ENCODE results near the gene ASPG. TPM values are rescaled to one million over a fixed set of nuclear protein-coding genes. Genes with fewer than 3 reads are reported as not detected.

Gene ASPG
- total and polyA plus RNA-seq, 9 donors, result 0.45 to 28.8 (median 18.7) TPM

- H3K27me3 ChIP-seq, result no peaks in the 10 kb centered on the region
- intact Hi-C loops (cut with DNase I), result no loop called here
- no peaks in the 10 kb centered on the region for H3K4me1 ChIP-seq (ENCODE audit: insufficient read depth)
- WGBS, 3 donors, result 72 to 81% (median 78%) methylated on average over 27 of the region's 27 CpGs
- H3K27ac ChIP-seq, result no peak overlapping the region
- peak in 3 of 5 donors; percentile 7 to 15 (median 14) for DNase-seq
- no peaks in the 10 kb centered on the region for H3K9me3 ChIP-seq
- no peaks in the 10 kb centered on the region for H3K36me3 ChIP-seq
- H3K4me3 ChIP-seq, result no peak overlapping the region
- TF ChIP-seq CTCF (IDR thresholded peaks at IDR 0.05) (no peak), EP300 (IDR thresholded peaks at IDR 0.05) (no peak), POLR2A (IDR thresholded peaks at IDR 0.05) (no peak)
Measured at GRCh38 chr14:104105071-104105821, 19.7 kb downstream of the ASPG start.

- H3K4me3 ChIP-seq, result no peak overlapping the region
- H3K4me1 ChIP-seq (ENCODE audit: insufficient read depth), result no peaks in the 10 kb centered on the region
- intact Hi-C loops (cut with DNase I), result no loop called here
- 74 to 81% (median 78%) methylated on average over 18 of the region's 18 CpGs for WGBS, 3 donors
- TF ChIP-seq EP300 (IDR thresholded peaks at IDR 0.05) (no peak), POLR2A (IDR thresholded peaks at IDR 0.05) (no peak), CTCF (IDR thresholded peaks at IDR 0.05) (no peak)
- no peaks in the 10 kb centered on the region for H3K27me3 ChIP-seq
- H3K9me3 ChIP-seq, result no peaks in the 10 kb centered on the region
- H3K27ac ChIP-seq, result no peak overlapping the region
- peak in 4 of 5 donors; percentile 8 to 35 (median 18) for DNase-seq
- no peaks in the 10 kb centered on the region for H3K36me3 ChIP-seq
Measured at GRCh38 chr14:104105822-104106470, 20.4 kb downstream of the ASPG start.

GRCh38 chr14:104106471-104106991 is 21.0 kb downstream of the ASPG start:
- Histone ChIP-seq H3K27ac (no peak overlapping the region), H3K4me3 (no peak overlapping the region), H3K4me1 (ENCODE audit: insufficient read depth) (no peaks in the 10 kb centered on the region), H3K36me3 (no peaks in the 10 kb centered on the region), H3K27me3 (no peaks in the 10 kb centered on the region), H3K9me3 (no peaks in the 10 kb centered on the region)
- intact Hi-C loops (cut with DNase I), result no loop called here
- DNase-seq, result peak in 2 of 5 donors; percentile 16 to 20
- WGBS, 3 donors, result 83 to 84% (median 83%) methylated on average over 19 to 20 of the region's 20 CpGs
- no peak for TF ChIP-seq EP300 (IDR thresholded peaks at IDR 0.05)
- TF ChIP-seq CTCF (IDR thresholded peaks at IDR 0.05), result no peak
- no peak for TF ChIP-seq POLR2A (IDR thresholded peaks at IDR 0.05)

GRCh38 chr14:104107101-104107581 is 21.6 kb downstream of the ASPG start:
- no peak for DNase-seq
- Histone ChIP-seq H3K9me3 (no peaks in the 10 kb centered on the region), H3K4me1 (ENCODE audit: insufficient read depth) (no peaks in the 10 kb centered on the region), H3K4me3 (no peak overlapping the region), H3K27me3 (no peaks in the 10 kb centered on the region), H3K27ac (no peak overlapping the region), H3K36me3 (no peaks in the 10 kb centered on the region)
- 77 to 82% (median 77%) methylated on average over 18 to 19 of the region's 19 CpGs for WGBS, 3 donors
- no peak for TF ChIP-seq CTCF (IDR thresholded peaks at IDR 0.05)
- TF ChIP-seq POLR2A (IDR thresholded peaks at IDR 0.05), result no peak
- no peak for TF ChIP-seq EP300 (IDR thresholded peaks at IDR 0.05)
- intact Hi-C loops (cut with DNase I), result no loop called here

Data from ovary (tissue), 9 donors.